GM18508 (cell line): ENCODE results near the gene HAUS8.
"Not testable (repeated sequence)": the region's sequence is repeated elsewhere in the genome, so short reads cannot be mapped to it uniquely, and the experiment has no call there.

Experiments
- ATAC-seq: cut with Tn5 transposase; IDR thresholded peaks from one replicate; pipeline ENCODE4 v1.9.1; 2021; ENCODE audit warnings: moderate number of reproducible peaks; ENCODE audit not compliant: insufficient read depth, unreplicated experiment

Gene HAUS8

DNA sequence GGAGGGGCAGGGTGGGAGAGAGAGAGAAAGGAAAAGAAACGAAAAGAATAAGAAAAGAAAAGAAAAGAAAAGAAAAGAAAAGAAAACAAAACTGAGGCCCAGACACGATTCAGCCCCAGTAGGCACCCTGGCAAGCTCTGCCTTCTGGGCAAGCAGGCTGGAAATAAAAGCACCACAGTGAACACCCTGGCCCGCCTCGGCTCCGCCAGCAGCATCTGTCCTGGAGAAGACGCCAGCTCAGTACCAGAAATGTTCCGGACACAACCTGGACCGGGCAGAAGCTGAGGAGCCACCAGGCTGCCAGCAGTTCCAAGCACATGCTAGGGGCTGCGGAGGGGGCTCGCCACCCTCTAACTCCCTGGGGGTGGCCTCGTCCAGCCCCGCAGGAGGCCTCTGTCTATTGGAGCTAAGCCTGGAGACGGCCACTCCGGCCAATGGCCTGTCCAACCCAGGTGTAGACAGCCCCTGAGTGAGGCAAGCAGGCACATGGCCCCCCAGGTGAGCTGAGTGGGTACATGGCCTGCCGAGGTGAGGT is 37.2 kb downstream of the HAUS8 start:
- ATAC-seq, result no peak

DNA sequence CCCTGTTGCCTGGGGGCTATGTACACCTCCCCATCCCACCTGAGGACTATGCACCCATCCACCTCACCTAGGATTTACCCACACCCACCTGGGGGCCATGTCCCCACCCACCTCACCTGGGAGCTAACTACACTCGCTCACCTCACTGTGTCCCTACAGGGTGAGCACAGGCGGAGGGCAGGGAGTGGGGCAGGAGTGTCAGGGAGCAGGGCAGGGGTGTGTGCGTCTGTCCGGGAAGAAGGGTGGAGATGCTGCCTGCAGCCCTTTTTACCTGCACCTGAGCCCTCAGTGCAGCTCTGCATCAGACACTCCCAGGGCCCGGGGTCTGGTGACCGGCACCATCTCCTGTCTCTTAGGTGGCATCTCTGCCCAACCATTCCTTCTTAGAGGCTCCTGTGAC is 38.1 kb downstream of the HAUS8 start:
- no peak for ATAC-seq

DNA sequence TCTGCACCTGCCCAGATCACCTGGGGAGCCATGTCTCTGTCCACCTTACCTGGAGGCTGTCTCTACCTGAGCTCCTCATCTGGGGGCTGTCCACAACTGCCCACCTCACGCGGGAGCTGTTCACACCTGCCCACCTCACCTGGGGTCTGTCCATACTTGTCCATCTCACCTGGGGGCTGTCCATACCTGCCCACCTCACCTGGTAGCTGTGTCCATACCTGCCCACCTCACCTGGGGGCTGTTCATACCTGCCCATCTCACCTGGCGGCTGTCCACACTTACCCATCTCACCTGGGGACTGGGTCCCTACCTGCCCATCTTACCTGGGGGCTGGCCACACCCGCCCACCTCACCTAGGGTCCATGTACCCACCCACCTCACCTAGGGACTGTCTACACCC is 38.6 kb downstream of the HAUS8 start:
- no peak for ATAC-seq

DNA sequence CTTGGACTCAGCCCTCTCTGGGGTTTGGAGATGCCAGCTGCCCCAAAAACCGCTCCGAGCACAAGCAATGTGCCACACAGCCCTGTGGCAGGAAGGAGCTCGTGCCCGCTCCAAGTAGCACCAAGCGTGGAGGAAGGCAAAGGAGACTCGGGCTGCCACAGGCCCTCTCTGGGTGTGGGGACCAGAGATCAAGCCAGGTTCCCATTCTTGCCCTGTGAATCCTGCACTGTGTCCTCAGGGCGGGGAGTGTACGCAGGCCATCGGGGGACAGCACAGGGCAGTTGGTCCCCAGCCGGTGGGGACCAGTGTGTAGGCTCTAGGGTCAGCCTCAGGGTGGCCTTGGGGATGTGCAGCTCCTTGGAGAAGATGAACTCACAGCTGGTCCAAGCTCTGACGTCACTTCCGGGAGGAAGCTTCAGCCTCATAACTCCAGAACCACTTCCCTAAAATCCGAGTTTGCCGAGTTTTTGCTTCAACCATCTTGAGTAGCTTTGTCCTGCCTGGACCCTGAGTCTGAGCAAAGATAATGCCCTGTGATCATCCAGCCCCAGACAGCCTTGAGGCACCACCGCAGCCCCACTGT is 39.3 kb downstream of the HAUS8 start:
- ATAC-seq, result no peak

DNA sequence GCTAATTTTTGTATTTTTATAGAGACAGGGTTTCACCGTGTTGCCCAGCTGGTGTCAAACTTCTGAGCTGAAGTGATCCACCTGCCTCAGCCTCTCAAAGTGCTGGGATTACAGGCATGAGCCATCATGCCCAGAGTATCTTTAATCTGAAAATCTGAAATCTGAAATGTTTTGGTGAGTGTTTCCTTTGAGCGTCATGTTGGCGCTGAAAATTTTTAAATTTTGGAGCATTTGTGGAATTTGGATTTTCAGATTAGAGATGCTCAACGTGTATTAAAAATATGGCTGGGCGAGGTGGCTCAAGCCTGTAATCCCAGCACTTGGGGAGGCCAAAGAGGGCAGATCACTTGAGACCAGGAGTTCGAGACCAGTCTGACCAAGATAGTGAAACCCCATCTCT is 43.5 kb downstream of the HAUS8 start:
- ATAC-seq, result no peak

DNA sequence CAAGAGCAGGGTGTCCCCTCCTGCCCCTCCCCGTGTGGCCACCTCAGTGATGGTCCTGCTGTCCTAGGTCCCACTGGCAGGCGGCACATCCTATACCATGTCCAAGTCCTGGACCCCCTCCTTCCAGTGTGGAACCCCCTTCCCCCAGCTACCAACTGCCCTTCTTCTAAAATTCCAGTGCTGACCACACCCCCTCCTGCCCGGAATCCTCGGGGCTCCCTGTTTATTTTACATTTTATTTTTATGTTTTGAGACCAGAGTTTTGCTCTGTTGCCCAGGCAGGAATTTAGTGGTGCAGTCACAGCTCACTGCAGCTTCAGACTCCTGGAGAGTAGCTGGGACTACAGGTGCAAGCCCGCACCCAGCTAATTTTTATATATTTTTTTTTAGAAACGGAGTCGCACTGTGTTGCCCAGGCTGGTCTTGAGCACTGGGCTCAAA is 47.7 kb downstream of the HAUS8 start:
- ATAC-seq, result no peak

DNA sequence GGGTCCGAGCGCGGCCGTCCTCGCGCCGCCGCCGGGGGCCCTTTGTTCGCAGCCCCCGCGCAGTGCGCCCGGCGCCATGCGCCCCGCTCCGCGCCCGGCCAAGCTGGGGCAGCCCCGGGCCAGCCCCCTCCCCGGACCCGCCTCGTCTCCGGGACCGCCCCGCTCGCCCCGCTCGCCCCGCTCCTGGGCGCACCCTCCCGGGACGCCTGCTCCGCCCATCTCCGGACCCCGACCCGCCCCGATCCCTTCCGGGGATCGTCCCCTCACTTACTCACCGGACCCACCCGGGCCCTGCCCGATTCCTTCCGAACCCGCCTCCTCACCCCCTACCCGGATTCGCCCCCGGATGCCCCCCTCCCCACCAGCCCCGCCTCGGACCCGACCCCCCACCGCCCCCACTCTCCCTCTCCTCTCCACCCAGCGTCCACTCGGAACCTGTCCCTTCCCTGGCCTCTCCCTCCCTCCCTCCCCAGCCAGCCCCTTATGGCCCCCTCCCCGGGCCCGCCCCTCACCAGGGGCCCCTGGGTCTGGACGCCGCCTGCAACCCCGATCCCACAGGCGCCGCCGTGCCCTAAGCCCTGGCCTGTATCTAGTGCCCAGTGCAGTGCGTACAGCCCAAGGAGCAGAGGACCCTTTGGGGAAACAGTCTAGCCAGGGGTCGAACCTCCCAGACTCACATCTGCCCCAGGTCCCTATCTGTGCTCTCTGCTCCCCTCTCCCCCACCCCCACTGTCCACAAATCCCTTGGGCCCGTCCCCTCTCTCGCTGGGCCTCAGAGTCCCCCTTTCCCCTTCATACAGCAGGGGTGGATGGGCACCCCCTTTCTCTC is 48.3 kb downstream of the HAUS8 start, which contains the start of gene CPAMD8:
Gene CPAMD8 (minus strand): TSS at position 105 of the 829 bp plus-strand sequence. CDS start 168 bp downstream, outside the sequence.
- ATAC-seq, result no peak

DNA sequence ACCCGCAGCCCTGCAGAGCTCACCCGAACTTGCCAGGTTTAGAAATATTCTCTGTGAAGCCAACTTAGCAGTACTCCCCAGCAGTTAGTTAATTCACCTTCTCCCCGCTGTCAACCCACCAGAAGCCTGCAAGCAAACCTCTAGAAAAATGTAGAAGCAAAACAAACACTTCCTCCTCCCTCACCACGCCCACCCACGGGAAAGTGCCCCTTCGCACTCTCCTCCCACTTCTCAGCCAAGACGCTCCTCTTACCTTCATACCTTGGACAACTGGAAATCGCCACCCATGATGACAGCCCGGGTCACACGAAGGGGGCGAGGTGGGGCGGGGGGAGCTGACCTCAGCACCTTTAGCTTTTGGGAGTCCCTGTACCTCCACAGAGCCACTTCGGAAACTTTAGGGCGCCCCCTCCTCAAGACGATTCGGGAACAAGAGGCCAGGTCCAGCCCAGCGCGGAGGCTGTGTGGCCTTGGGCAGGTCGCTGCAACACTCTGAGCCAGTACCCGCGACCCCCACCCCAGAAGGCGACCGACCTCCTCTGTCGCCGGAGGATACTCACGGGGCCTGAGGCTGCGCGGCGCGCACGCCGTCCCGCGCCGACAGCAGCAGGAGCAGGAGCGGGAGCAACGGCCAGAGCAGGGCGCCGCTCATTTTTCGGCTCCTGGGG is 49.1 kb downstream of the HAUS8 start:
- ATAC-seq, result no peak

DNA sequence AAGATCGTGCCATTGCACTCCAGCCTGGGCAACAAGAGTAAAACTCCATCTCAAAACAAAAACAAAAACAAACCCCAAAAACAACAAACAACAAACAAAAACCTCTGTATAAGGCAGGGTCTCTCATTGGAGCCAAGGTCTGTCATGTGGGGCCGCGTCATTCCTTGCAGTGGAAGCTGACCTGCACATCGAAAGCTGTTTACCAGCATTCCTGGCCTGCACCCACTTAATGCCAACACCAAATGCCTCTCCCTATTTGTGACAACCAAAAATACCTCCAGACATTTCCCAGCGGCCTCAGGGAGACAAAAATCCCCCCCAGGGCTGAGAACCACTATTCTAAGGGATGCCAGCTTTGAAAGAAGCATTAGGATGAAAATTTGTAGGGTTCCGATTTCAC is 49.9 kb downstream of the HAUS8 start:
- no peak for ATAC-seq

DNA sequence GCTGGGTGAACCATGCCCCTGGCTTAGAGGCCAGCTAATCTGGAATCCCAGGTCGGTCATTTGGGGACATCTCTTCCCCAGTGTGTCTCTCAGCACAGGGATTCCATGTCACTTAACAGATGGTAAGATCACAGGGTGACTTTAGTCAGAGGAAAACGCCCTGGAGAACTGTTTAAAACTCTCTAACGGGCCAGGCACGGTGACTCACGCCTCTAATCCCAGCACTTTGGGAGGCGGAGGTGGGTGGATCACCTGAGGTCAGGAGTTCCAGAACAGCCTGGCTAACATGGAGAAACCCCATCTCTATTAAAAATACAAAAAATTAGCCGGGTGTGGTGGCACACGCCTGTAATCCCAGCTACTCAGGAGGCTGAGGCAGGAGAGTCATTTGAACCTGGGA is 50.3 kb downstream of the HAUS8 start:
- ATAC-seq, result not testable (repeated sequence)

DNA sequence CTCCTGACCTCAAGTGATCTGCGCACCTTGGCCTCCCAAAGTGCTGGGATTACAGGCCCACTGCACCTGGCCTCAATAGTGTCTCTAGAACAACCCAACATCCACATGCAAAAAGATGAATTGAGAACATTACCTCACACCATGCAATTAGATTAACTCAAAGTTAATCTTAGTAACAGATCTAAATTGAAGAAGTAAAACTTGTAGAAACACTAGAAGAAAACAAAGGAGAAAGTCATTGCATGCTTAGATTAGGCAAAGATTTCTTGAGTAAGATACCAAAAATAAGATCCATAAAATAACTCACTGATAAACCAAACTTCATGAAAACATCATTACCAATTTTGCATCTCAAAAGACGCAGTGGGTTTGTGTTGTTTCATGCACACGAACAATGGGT is 51.4 kb downstream of the HAUS8 start:
- no peak for ATAC-seq

DNA sequence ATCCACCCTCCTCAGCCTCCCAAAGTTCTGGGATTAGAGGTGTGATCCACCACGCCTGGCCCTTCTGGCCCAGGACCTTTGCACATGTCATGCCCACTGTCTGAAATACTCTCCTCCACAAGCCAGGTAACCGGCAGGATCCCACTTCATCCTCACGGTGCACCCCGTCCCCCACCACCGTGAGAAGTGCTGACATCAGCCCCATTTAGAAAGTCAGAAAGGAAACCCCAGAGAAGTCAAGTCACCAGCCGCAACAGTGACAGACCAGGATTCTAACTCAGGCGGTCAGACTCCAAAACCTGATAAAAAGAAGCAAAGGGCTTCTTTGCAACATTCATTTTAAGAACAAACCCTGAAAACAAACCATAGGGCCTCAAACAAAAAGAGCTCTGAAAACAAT is 52.5 kb downstream of the HAUS8 start:
- ATAC-seq, result no peak

DNA sequence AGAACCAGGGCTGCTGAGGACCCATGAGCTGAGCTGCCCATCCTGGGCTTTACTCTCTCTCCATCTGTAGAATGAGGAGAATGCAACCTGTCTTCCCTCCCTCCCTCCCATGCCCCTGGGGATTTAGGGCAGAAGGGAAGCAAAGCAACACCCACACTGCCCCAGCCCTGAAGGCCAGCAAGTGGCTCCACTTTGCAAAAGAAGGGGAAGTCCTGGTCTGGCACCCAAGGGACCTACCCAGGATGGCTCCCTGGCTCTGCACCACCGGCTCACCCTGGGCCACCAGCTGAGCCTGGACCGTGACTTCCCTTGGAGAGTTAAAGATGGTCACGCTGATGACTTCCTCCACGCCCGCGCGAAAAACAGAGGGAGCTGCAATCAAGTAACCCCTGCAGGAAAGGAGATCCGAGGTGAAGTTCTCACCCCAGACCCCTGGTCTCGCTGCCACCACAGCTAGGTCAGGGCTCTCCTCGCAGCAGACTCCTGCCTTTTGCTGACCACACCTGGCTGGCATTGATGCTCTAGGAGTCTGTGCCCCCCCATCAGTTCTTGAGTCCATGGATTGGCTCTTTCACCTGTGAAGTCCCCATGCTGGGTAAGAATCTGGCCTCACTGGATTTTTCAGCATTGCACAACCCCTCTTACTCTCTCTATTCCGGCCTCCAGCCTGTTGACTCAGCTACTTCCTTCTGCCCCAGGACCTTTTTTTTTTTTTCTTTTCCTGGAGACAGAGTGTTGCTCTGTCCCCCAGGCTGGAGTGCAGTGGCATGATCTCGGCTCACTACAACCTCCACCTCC is 53.3 kb downstream of the HAUS8 start:
- no peak for ATAC-seq

DNA sequence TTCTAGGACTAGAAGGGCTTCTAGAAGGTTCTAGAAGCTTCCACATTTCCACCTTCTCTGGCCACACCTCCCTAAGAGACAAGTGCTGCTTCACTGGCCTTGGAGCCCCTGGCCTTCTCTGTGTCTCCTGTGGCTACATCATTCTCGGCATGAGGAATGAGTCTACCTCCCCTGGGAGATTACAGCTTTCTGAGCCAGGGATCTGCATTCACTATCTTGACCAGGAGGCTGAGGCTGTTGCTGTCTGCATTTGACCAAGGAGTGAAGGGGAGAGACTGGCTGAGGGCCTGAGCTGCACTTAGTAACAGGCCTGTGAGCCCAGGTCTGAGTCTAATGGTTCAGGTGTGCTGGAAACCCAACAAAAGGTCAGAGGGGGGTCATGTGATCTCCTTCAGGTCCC is 53.9 kb downstream of the HAUS8 start:
- no peak for ATAC-seq

DNA sequence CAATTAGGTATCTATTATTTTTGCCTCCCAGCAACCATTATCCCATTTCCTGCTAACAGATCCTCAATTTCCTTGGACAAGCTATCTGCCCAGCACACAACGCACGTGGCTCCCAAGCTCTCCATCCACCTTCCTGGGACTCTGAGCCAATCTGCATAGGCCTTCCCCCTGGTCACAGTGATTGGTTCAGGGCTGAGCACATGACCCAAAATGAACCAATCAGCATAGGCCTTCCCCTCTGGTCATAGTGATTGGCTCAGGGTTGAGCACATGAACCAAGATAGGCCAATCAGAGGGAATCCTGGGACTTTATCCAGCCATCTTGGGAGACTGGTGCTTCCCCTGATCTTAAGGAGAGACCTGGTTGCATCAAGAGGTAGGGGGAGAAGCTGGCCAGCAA is 54.4 kb downstream of the HAUS8 start:
- ATAC-seq, result no peak

DNA sequence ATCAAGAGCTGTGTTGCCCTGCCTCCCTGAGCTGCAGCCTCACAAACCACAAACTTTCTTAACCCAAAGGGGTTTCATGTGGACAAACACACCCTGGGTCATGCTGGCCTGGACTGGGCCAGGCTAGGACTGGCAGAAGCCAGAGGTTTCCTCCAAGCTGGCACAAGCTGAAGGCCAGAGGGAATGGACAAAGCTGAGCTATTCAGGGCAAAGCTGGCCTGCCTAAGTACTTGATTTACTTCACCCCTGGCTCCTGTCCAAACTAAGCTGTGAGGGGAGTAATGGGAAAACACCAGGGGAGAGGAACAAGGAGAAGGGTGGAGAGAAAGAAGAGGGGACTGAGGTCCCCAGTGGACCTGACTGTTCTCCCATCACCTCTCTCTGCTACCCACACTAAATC is 54.9 kb downstream of the HAUS8 start:
- no peak for ATAC-seq

DNA sequence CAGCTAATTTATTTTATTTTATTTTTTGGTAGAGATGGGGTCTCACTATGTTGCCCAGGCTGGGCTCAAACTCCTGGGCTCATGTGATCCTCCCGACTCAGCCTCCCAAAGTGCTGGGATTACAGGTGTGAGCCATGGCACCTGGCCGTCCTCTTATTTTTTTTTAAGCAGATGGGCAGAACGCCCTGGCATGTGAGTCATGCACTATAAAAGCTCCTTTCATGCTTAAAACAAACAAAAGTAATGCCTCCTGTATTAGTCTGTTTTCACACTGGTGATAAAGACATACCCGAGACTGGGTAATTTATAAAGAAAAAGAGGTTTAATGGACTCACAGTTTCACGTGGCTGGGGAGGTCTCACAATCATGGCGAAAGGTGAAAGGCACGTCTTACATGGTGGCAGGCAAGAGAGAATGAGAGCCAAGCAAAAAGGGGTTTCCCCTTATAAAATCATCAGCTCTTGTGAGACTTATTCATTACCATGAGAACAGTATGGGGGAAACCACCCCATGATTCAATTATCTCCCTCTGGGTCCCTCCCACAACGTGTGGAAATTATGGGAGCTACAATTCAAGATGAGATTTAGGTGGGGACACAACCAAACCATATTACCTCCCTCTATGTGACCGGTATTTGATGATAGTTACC is 60.9 kb downstream of the HAUS8 start:
- ATAC-seq, result not testable (repeated sequence)

DNA sequence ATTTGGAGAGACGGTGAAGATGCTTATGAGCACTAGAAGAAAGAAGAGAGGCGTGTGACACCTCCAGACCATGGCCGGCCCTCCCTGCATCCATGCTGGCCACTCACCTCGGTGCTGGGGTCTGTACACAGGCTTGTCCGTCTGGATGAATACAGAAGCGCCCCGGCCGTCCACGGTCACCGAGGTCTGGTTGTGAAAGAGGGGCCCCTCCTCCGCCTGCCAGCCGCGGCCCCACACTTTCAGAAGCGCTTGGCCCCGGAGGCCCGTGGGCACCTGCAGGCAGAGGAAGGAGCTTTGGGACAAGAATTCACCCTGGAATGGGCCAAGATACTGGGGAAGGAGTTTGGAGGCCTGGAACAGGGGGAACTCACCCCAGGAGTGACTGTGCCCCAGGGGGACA is 63.8 kb downstream of the HAUS8 start:
- no peak for ATAC-seq

DNA sequence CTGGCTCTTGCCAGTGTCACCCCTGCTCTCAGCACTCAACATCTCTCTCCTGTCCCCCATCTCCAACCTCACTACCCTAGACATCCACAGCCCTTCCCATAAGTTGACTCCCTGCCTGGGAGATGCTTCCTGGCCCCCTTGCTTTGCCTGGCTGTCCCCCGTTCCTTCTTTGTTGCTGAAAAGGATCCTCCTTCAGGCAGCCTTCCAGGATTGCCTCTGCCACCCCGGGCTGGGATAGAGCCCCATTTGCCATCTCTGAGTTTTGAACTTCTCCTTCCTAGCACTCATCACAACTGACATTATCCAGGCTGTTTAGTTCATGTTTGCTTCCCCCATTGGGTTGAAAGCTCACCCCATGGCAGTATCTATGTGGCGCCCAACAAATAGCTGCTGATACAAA is 68.7 kb downstream of the HAUS8 start:
- ATAC-seq, result no peak

DNA sequence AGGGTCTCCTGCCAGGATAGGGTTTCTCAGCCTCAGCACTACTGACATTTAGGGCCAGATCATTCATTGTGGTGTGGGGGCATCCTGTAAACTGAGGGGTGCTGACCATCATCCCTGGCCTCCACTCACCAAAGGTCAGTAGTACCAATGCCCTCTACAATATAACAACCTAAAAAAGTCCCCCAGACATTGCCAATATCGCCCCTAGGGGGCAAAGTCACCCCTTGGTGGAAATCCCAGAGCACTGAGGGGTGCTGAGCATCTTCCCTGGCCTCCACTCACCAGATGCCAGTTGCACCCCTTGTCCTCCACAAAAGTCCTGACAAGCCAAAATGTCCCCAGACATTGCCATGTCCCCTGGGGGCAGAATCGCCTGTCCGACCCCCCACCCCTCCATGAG is 70.3 kb downstream of the HAUS8 start:
- no peak for ATAC-seq
